ENCODE results near the gene KCNMA1. TPM values are rescaled to one million over a fixed set of nuclear protein-coding genes. Genes with fewer than 3 reads are reported as not detected.

The KCNMA1 gene
- total and polyA plus RNA-seq, 8 donors: 2.8 to 21.1 (median 4.3) TPM

GRCh38 chr10:77110757-77111156, 526.9 kb downstream of the KCNMA1 start:
- Histone ChIP-seq H3K4me1 (no peaks in the 10 kb centered on the region), H3K27me3 (no peaks in the 10 kb centered on the region), H3K36me3 (no peaks in the 10 kb centered on the region), H3K9me3 (no peaks in the 10 kb centered on the region), H3K27ac (no peak overlapping the region), H3K4me3 (no peak overlapping the region)
- intact Hi-C loops (cut with DNase I): no loop called here
- no peak for ATAC-seq
- no peak for TF ChIP-seq CTCF (IDR thresholded peaks at IDR 0.05)
- DNase-seq: no peak

DNA sequence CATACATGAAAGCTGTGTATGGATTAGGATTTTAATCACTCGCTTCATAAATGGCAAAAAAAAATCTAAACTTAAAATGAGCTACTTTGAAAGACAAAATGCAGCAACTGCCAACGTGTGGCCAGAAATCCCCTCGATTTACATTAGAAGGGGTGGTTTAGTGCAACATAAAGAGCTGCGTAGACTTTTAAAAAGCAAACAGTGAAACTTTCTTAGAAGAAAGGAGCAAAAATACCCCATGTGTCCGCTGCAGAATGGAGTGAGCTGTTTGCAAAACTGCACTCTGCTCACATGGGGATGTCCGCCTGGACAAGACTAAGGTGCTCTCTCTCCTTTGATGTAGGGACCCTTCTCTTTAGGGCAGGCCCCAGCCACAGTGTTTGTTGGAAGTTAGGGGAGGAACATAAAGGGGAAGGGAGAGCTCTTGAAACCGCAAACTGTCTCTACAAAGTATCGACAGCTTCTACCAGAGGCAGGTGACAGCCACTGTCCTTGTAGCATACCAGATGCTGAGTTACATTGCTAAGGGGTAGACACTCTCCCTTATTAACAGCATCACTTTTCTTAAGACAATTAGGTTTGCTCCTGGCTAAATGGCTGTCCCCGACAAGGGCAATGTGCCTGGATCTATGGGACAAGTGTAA, 528.1 kb downstream of the KCNMA1 start:
- intact Hi-C loops (cut with DNase I): no loop called here
- DNase-seq: no peak
- H3K4me1 ChIP-seq: peaks cover 0 to 5% of the 10 kb centered on the region in 2 donors

GRCh38 chr10:77106676-77107075, 530.9 kb downstream of the KCNMA1 start:
- intact Hi-C loops (cut with DNase I): no loop called here
- DNase-seq (no peak), ATAC-seq (no peak)
- H3K36me3 ChIP-seq: no peaks in the 10 kb centered on the region
- H3K4me3 ChIP-seq: no peak overlapping the region
- H3K27me3 ChIP-seq: no peaks in the 10 kb centered on the region
- no peaks in the 10 kb centered on the region for H3K9me3 ChIP-seq
- peaks cover 0 to 7% of the 10 kb centered on the region in 2 donors for H3K4me1 ChIP-seq
- H3K27ac ChIP-seq: peak overlapping the region in 1 of 2 donors; percentile 27
- no peak for TF ChIP-seq CTCF (IDR thresholded peaks at IDR 0.05)

More for the DNA sequence above, 528.1 kb downstream of the KCNMA1 start:
- no peaks in the 10 kb centered on the region for H3K36me3 ChIP-seq
- no peak for TF ChIP-seq CTCF (IDR thresholded peaks at IDR 0.05)
- H3K27ac ChIP-seq: no peak overlapping the region
- no peaks in the 10 kb centered on the region for H3K27me3 ChIP-seq
- no peak overlapping the region for H3K4me3 ChIP-seq
- H3K9me3 ChIP-seq: no peaks in the 10 kb centered on the region
- no peak for ATAC-seq

GRCh38 chr10:77105761-77106221, 531.8 kb downstream of the KCNMA1 start:
- Histone ChIP-seq H3K27me3 (no peaks in the 10 kb centered on the region), H3K27ac (peak overlapping the region in 1 of 2 donors; percentile 27), H3K9me3 (no peaks in the 10 kb centered on the region), H3K4me1 (peaks cover 0 to 7% of the 10 kb centered on the region in 2 donors), H3K36me3 (no peaks in the 10 kb centered on the region), H3K4me3 (no peak overlapping the region)
- peak; percentile 35 for ATAC-seq
- peak in 2 of 4 donors; percentile 89 for DNase-seq
- no peak for TF ChIP-seq CTCF (IDR thresholded peaks at IDR 0.05)
- intact Hi-C loops (cut with DNase I): no loop called here

GRCh38 chr10:77104459-77104980, 533.1 kb downstream of the KCNMA1 start:
- peak overlapping the region in 1 of 2 donors; percentile 50 for H3K27ac ChIP-seq
- no peak for TF ChIP-seq CTCF (IDR thresholded peaks at IDR 0.05)
- no peaks in the 10 kb centered on the region for H3K9me3 ChIP-seq
- H3K4me3 ChIP-seq: no peak overlapping the region
- H3K4me1 ChIP-seq: peaks cover 0 to 7% of the 10 kb centered on the region in 2 donors
- no peaks in the 10 kb centered on the region for H3K36me3 ChIP-seq
- DNase-seq (no peak), ATAC-seq (peak; percentile 50)
- intact Hi-C loops (cut with DNase I): no loop called here
- H3K27me3 ChIP-seq: no peaks in the 10 kb centered on the region

Data from left lung (tissue), 10 donors.